ENCODE data around the gene ANKDD1A.

The ANKDD1A gene

DNA sequence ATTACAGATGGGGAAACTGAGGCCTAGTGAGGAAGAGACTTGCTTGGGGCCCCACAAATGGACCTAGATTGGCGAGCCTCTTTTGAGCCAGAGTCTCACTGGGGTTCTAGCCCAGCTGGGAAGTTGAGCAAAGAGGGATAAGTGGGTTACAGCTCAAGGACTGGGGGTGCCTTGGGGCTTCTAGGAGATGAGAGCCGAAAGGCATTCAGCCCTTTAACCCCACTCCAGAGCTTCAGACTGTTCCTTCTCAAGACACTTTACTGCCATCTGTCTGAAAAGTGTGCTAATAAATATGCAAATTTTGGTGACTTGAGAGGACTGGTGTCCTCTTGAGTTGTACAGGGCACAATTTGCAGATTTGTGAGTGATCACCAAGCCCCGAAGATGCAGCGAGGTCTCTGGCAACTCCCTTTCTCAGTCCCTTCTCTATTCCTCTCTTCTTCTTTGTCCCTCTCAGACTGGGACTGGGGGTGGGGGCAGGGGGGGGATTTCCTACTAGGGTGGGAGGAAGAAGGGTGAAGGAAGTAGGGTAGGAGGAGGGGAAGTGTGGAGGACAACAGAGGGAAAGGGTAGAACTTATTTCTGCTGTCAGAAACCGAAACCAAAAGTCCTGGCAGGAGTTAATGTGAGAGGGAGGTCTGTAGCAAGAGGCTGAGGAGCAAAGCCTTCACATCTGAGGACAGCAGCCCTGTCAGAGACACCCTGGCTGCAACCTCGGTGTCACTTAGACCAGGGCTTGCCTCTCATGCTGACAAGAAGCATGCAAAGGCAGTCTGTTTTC is 16.2 kb upstream of the ANKDD1A start:
- no peak for DNase-seq (ENCODE audit: low spot score)

GRCh38 chr15:64896371-64897069 is 15.2 kb upstream of the ANKDD1A start:
- DNase-seq (ENCODE audit: low spot score): no peak

DNA sequence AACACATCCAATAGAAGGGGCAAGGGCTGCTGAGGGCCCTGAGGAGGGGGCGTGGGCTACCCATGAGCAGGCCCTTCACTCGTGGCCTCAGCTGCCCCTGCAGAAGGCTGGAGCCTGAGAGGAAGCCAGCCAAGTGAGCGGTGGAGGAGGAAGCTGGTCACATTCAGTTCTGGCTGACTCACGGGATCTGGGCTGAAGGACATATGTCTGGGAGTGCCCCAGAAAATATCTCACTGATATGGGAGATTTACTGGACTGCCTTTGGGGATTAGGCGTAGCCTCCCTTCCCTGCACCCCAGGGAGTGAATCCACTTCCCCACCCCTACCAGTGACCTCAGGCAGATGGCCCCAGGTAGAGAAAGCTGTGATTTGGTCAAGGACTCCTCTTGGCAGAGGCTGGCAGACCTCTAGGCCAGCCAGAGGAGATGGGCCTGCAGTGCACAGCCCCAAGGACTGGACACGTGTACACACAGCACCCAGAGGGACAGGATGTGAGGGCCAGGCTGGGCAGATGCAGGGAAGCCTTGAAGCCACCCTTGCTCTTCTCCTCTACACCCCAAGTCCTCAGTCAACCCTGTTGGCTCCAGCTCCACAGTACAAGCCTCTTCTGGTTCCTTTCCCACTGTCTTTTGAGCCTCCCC is 14.2 kb upstream of the ANKDD1A start:
- no peak for DNase-seq (ENCODE audit: low spot score)

GRCh38 chr15:64898406-64898805 is 13.3 kb upstream of the ANKDD1A start:
- no peak for DNase-seq (ENCODE audit: low spot score)

DNA sequence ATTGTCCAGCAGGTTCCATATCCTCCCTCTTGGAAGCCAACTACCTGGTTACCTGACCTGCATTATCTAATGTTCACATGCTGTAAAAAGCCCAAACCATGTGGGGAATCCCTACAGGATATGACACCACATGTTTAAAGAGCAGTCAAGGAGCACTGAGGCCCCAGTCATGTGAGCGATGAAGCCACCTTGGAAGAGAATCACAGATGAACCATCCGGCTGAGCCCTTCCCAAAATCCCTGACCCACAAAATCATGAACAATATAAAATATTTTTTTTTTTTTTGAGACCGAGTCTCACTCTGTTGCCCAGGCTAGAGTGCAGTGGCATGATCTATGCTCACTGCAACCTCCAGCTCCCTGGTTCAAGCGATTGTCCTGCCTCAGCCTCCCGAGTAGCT is 10.6 kb upstream of the ANKDD1A start:
- no peak for DNase-seq (ENCODE audit: low spot score)

GRCh38 chr15:64901914-64902313 is 9.8 kb upstream of the ANKDD1A start:
- no peak for DNase-seq (ENCODE audit: low spot score)

DNA sequence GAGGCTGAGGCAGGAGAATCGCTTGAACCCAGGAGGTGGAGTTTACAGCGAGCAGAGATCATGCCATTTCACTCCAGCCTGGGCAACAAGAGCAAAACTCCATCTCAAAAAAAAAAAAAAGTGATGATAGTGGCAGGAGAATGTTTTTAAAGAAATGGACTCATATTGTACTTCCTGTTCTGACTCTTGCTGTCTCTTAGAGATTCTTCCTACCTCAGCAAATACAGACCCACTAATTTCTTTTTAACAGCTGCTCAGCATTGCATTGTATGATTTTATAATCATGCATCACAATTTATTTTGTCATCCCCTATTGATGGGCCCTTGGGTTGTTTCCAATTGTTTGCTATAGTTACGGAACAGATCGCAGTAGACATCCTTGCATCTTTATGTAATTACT is 8.8 kb upstream of the ANKDD1A start:
- no peak for DNase-seq (ENCODE audit: low spot score)

DNA sequence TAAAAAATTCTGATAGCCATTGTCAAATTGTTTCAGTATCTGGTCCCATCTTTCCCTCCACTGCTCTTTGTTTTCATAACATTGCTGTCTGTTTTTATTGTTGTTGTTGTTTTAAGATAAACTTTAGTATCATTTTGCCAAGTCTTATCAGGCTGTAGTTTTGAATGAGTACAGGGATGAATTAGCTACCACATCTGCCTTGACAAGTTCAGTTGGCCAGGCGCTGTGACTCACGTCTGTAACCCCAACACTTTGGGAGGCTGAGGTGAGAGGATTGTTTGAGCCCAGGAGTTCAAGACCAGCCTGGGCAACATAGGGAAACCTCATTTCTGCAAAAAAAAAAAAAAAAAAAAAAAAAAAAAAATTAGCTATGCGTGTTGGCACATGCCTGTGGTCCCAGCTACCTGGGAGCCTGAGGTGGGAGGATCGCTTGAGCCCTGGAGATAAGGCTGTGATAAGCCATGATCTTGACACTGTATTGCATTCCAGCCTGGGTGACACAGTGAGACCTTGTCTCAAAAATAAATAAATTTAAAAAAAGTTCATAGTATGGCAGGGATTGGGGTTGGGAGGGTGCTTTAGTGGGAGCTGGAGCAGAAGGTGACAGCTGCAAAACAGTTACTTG is 8.3 kb upstream of the ANKDD1A start:
- no peak for DNase-seq (ENCODE audit: low spot score)

- DNase-seq (ENCODE audit: low spot score): no peak
Observed at GRCh38 chr15:64904189-64904588, 7.5 kb upstream of the ANKDD1A start.

DNA sequence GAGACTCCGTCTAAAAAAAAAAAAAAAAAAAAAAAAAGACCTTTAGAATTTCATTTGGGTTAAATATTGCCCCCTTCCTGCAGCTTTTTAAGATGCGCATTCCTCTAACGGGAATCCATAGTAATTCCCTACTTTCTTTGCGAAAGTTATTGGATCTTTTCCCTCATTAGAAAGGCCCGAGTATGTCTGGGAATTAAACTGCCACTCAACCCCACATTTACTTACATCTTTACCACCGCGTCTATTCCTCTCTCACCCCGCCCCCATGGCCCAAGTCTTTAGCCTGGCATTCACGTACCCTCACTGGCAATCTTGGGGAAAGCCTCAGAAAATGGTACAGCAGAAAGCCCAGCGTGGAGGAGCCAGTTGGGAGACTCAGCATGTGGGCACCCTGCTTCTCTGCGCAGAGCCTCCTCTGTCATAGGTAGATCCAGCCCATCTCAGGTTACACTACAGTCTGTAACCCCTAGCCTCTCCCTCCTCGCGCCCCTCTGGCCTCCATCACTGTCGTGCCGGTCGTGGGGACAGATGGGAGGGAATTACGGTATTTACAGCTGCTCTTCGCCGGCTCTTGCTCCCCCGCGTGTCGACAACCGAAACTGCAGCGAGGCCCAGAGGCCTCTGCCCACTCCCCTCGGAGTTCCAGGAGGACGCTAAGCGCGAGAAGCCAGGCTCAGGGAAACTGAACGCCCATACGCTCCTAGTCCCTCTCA is 6.4 kb upstream of the ANKDD1A start:
- no peak for DNase-seq (ENCODE audit: low spot score)

- no peak for DNase-seq (ENCODE audit: low spot score)
Observed at GRCh38 chr15:64905941-64906340, 5.8 kb upstream of the ANKDD1A start.

DNA sequence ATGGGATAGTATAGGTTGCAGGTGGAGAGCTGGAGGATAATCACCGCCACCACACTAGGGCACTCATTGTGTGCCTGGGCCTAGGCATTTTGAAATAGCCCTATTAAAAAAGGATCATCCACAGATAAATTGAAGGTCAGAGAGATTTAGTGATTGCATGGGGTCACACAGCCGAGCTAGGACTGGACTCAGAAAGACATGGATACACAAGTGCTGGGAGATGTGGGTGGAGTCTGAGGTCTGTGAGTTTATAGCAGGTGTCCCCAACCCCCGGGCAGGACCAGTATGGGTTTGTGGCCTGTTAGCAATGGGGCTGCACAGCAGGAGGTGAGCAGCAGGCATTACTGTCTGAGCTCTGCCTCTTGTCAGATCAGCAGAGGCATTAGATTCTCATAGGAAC is 5.3 kb upstream of the ANKDD1A start:
- no peak for DNase-seq (ENCODE audit: low spot score)

DNA sequence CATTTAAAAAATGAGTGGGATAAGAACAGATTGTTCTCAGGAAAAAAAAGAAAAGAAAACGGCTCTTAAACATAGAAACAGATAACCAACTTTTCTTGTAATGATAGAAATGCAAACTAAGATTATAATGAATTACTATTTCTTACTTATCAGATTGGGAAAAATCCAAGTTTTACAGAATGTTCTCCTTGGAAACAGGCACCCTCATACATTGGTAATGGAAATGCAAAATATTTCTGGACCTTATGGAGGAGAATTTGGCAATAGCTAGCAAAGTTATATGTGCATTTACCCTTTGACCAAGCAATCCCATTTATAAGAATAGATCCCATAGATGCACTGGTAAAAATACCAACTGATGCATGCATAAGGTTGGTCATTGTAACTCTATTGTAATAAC is 3.7 kb upstream of the ANKDD1A start:
- DNase-seq (ENCODE audit: low spot score): no peak

DNA sequence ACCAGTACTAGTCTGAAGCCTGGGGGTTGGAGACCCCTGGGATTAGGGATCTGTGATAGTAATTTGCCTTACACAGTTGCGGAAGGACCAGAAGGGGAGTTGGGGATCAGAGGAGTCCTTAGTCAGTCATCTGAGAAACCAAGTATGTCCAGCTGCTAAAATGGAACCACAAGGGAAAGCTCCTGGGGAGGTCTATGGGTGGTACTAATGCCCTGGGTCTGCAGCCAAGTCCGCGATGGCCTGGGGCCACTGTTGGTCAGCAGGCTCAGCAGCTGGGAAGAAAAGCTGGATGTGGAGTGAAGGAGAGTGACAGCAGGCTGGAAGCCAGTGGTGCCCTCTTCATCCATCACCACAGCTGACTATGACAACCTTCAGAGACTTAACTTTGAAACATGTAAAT is 2.2 kb upstream of the ANKDD1A start:
- no peak for DNase-seq (ENCODE audit: low spot score)

DNA sequence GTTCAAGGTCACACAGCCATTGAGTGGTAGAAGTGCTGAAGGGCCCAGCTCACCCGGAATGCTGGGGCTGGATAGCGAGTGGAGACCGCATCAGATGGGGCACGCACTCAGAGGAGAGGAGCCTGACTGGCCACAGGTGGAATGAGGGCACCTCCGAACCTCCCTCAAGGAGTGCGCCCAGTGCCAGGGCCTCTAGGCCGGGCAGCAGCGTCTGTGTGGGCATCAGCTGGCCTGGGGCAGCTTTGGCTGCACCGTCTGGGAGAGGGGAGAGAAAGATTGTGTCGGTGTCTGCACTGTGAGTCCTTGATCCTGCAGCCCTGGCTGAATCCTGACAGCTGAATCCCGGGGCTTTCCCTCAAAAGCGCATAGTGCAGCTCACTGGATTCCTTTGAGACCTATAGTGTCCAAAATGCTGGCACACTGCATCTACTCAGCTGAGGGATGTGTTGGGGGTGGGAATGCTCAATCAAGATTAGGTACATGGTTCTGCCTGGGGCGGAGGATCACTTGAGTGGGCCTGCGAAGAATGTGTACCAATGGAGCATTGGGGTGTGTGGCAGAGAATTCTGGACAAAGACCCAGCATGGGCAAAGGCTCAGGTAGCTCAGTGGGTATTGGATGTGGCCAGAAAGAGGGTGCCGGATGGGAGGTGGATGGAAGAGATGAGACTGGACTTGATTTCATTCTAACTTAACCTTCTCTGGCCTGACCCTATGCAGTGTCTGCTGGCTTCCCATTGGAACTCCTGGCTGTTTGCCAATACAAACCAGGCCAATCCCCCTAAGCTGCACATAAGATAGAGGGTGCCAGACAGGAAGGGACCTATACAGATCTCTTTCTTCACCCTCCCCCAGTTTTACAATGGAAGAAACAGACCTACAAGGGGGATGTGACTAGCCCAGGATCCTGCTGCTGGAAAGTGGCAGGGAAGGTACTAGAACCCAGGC is 950 bp downstream of the ANKDD1A start:
- DNase-seq (ENCODE audit: low spot score): no peak

GRCh38 chr15:64915518-64916227 is 4.0 kb downstream of the ANKDD1A start:
- DNase-seq (ENCODE audit: low spot score): no peak

- DNase-seq (ENCODE audit: low spot score): no peak
Observed at GRCh38 chr15:64916365-64916764, 4.7 kb downstream of the ANKDD1A start.

- DNase-seq (ENCODE audit: low spot score): no peak
Observed at GRCh38 chr15:64917211-64917610, 5.5 kb downstream of the ANKDD1A start.

DNA sequence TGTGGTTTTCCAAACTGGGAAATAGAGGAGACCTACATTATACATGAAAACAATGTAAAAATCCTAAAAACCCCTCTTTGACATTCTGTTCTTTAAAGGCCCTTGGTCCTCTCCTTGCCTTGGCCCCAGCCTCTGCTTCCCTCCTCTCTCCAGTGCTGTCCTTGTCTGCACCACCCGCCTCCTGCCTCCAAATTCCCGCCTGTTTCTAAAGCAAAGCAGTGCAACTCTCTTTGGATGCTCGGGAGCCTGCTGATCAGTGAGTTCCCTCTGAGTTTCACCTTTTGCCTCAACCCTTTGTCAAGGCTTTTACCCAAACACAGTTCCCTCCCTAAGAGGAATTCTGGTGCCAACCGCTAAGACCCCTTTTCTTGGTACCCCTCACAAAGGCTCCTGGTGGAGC is 8.0 kb downstream of the ANKDD1A start:
- no peak for DNase-seq (ENCODE audit: low spot score)

DNA sequence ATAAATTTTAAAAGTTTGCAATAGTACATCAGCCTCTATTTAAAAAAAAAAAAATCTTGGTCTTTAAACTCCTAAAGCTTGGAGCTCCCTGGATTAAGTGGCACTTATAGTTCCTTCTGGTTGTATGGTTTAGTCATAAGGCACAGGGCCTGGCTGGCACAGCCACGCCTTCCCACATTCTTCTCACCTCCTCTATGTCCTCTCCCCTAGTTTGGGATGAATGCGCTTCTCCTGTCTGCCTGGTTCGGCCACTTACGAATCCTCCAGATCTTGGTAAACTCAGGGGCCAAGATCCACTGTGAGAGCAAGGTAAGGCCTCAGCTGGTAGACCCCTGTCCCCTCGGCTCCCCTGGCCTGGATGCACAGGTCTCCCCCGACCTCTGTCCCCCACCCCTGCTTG is 10.0 kb downstream of the ANKDD1A start:
- no peak for DNase-seq (ENCODE audit: low spot score)
